ENCODE results near the gene UBAC1.

The UBAC1 gene

DNA sequence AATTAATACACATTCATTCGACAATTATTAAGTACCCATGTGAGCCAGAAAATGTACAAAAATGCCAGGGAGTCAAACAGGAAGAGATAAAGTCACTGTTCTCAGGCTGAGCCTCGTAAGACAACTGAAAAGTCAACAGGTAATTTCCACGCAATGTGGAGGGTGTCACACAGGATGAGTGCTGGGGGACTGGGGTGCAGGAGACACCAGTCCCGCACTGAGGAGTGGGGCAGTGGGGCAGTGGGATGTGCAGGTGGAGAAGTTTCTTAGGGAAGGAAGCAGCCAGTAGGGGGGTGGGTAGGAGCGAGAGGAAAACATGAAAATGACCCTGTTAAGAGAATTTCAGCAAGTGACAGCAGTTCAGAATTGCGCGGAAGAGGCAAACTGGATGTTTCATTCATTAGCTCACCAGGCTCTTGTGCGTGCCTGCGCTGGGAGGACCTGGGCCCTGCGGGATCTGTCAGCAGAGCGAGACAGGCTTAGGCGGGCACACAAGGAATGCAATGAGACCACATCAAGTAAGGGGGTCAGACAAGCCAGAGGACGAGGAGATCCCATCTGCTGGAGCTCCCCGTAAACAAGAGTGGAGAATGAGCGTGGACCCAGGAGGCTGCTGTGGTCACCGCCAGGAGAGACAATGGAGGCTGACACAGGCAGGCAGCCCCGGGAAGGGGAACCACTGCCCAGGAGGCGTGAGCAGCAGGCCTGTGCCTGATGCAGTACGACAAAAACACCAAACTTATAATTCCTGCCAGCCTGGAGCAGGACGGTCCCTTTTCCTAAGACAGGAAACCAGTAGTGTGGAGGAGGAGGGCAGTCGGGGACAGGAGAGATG, 74.8 kb downstream of the UBAC1 start:
- H3K27me3 ChIP-seq (ENCODE audit: control insufficient read depth, low read length), result no peaks in the 10 kb centered on the region
- H3K9me3 ChIP-seq (ENCODE audit: control insufficient read depth, insufficient read depth, low read length), result no peaks in the 10 kb centered on the region
- peaks cover 39% of the 10 kb centered on the region; the same call in 1 of the 2 replicates for H4K20me1 ChIP-seq (ENCODE audit: control insufficient read depth, insufficient read depth, low read depth, low read length)
- peaks cover 20% of the 10 kb centered on the region for H3K4me1 ChIP-seq (ENCODE audit: control insufficient read depth, low read length)
- no peaks in the 10 kb centered on the region for H3K36me3 ChIP-seq (ENCODE audit: control insufficient read depth, low read length)
- H3K9me2 ChIP-seq (replicated peaks; ENCODE audit: control insufficient read depth, low read length), result no peaks in the 10 kb centered on the region
- H3F3A ChIP-seq (ENCODE audit: control insufficient read depth, insufficient read depth), result no peaks in the 10 kb centered on the region
- TF ChIP-seq, protein P1, sequence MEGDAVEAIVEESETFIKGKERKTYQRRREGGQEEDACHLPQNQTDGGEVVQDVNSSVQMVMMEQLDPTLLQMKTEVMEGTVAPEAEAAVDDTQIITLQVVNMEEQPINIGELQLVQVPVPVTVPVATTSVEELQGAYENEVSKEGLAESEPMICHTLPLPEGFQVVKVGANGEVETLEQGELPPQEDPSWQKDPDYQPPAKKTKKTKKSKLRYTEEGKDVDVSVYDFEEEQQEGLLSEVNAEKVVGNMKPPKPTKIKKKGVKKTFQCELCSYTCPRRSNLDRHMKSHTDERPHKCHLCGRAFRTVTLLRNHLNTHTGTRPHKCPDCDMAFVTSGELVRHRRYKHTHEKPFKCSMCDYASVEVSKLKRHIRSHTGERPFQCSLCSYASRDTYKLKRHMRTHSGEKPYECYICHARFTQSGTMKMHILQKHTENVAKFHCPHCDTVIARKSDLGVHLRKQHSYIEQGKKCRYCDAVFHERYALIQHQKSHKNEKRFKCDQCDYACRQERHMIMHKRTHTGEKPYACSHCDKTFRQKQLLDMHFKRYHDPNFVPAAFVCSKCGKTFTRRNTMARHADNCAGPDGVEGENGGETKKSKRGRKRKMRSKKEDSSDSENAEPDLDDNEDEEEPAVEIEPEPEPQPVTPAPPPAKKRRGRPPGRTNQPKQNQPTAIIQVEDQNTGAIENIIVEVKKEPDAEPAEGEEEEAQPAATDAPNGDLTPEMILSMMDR (IDR thresholded peaks at IDR 0.05; ENCODE audit: low read depth, low read length, poor library complexity, severe bottlenecking), result no peak
- TF ChIP-seq EZH2phosphoT487 (IDR thresholded peaks at IDR 0.05; ENCODE audit: borderline replicate concordance, low read length), result no peak
- no peak overlapping the region for H3K27ac ChIP-seq (ENCODE audit: low read depth, low read length)
- no peak overlapping the region for H3K4me3 ChIP-seq (ENCODE audit: low read length)
- peaks cover 100% of the 10 kb centered on the region for H3K79me2 ChIP-seq (ENCODE audit: control insufficient read depth, low read length)
- no peak overlapping the region for H3K4me2 ChIP-seq (ENCODE audit: low read length)

- H4K20me1 ChIP-seq (ENCODE audit: control insufficient read depth, insufficient read depth, low read depth, low read length), result peaks cover 42% of the 10 kb centered on the region; the same call in 1 of the 2 replicates
- peaks cover 93% of the 10 kb centered on the region for H3K79me2 ChIP-seq (ENCODE audit: control insufficient read depth, low read length)
- no peaks in the 10 kb centered on the region for H3F3A ChIP-seq (ENCODE audit: control insufficient read depth, insufficient read depth)
- H3K36me3 ChIP-seq (ENCODE audit: control insufficient read depth, low read length), result no peaks in the 10 kb centered on the region
- no peaks in the 10 kb centered on the region for H3K27me3 ChIP-seq (ENCODE audit: control insufficient read depth, low read length)
- no peaks in the 10 kb centered on the region for H3K9me2 ChIP-seq (replicated peaks; ENCODE audit: control insufficient read depth, low read length)
- no peaks in the 10 kb centered on the region for H3K9me3 ChIP-seq (ENCODE audit: control insufficient read depth, insufficient read depth, low read length)
- no peak overlapping the region for H3K27ac ChIP-seq (ENCODE audit: low read depth, low read length)
- H3K4me3 ChIP-seq (ENCODE audit: low read length), result no peak overlapping the region
- TF ChIP-seq, protein P1 (IDR thresholded peaks at IDR 0.05; ENCODE audit: low read depth, low read length, poor library complexity, severe bottlenecking), result no peak
- no peak for TF ChIP-seq EZH2phosphoT487 (IDR thresholded peaks at IDR 0.05; ENCODE audit: borderline replicate concordance, low read length)
- no peak overlapping the region for H3K4me2 ChIP-seq (ENCODE audit: low read length)
- H3K4me1 ChIP-seq (ENCODE audit: control insufficient read depth, low read length), result peaks cover 20% of the 10 kb centered on the region
Observed at GRCh38 chr9:135885100-135885853, 75.9 kb downstream of the UBAC1 start.

DNA sequence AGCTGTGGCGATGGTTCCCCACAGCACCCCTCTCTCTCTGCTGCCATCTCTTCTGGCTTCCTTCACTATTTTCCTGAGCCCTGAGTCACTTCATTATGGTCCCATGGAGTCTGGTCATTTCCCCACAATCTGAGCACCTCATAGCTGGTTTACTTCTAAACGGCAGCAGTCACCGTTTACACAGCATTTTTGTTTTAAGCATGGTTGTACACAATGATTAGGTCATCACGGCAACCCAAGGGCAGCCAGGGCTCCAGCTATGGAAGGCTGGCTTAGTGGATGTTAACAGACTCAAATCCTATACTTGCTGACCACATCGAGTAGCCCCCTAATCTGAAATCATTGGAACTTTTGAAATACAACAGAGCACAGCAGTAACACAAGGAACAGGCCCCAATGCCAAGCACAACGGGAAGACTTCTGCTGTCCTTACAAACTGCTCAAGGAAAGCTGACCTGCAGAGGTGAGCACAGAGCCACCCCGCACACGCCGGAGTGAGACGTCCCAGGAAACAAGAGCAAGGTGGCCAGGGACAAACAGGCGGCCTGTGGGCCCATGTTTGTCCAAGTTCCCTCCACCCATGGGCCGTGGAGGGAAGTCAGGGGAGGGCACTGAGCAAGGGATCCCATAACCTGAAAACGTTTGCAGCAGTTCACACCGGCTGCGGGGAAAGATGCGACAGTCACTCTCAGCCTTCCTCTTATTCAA, 76.7 kb downstream of the UBAC1 start:
- peaks cover 44% of the 10 kb centered on the region; the same call in 1 of the 2 replicates for H4K20me1 ChIP-seq (ENCODE audit: control insufficient read depth, insufficient read depth, low read depth, low read length)
- no peak overlapping the region for H3K4me3 ChIP-seq (ENCODE audit: low read length)
- H3K36me3 ChIP-seq (ENCODE audit: control insufficient read depth, low read length), result no peaks in the 10 kb centered on the region
- no peaks in the 10 kb centered on the region for H3K27me3 ChIP-seq (ENCODE audit: control insufficient read depth, low read length)
- no peak for TF ChIP-seq EZH2phosphoT487 (IDR thresholded peaks at IDR 0.05; ENCODE audit: borderline replicate concordance, low read length)
- TF ChIP-seq, protein P1 (IDR thresholded peaks at IDR 0.05; ENCODE audit: low read depth, low read length, poor library complexity, severe bottlenecking), result no peak
- H3K4me2 ChIP-seq (ENCODE audit: low read length), result no peak overlapping the region
- H3K27ac ChIP-seq (ENCODE audit: low read depth, low read length), result no peak overlapping the region
- peaks cover 20% of the 10 kb centered on the region for H3K4me1 ChIP-seq (ENCODE audit: control insufficient read depth, low read length)
- peaks cover 90% of the 10 kb centered on the region for H3K79me2 ChIP-seq (ENCODE audit: control insufficient read depth, low read length)
- no peaks in the 10 kb centered on the region for H3K9me3 ChIP-seq (ENCODE audit: control insufficient read depth, insufficient read depth, low read length)
- H3F3A ChIP-seq (ENCODE audit: control insufficient read depth, insufficient read depth), result no peaks in the 10 kb centered on the region
- H3K9me2 ChIP-seq (replicated peaks; ENCODE audit: control insufficient read depth, low read length), result no peaks in the 10 kb centered on the region
